WTC11 (cell line): ENCODE measurements around the gene RBFOX2.

Experiments
- ELF4 ChIP-seq: sonication (generic); formaldehyde crosslinking; IDR thresholded peaks from 2 replicates; pipeline ENCODE4 v1.8.1; 2022; ENCODE audit warnings: low read depth, mild to moderate bottlenecking, moderate library complexity, missing genetic modification reagents
- ESRRA ChIP-seq: sonication (generic); formaldehyde crosslinking; IDR thresholded peaks from 2 replicates; pipeline ENCODE4 v1.8.1; 2022; ENCODE audit warnings: mild to moderate bottlenecking, missing genetic modification reagents, borderline replicate concordance
- FOXK1 ChIP-seq: sonication (generic); formaldehyde crosslinking; IDR thresholded peaks from 2 replicates; pipeline ENCODE4 v1.8.0; 2022; ENCODE audit warnings: mild to moderate bottlenecking, moderate library complexity, missing genetic modification reagents
- IRF2 ChIP-seq: sonication (generic); formaldehyde crosslinking; IDR thresholded peaks from 2 replicates; pipeline ENCODE4 v1.8.0; 2022; ENCODE audit warnings: low read depth, missing genetic modification reagents, borderline replicate concordance
- NR3C1 ChIP-seq: sonication (generic); formaldehyde crosslinking; conservative IDR thresholded peaks from 2 replicates; pipeline ENCODE4 v1.8.1; 2023; ENCODE audit warnings: low read depth, mild to moderate bottlenecking, missing genetic modification reagents
- TF ChIP-seq, protein P1 (sequence below): fragments of 200-600 bp; IDR thresholded peaks from 2 replicates; pipeline ENCODE4 v1.8.0; 2022; ENCODE audit warnings: antibody characterized with exemption

DNA sequence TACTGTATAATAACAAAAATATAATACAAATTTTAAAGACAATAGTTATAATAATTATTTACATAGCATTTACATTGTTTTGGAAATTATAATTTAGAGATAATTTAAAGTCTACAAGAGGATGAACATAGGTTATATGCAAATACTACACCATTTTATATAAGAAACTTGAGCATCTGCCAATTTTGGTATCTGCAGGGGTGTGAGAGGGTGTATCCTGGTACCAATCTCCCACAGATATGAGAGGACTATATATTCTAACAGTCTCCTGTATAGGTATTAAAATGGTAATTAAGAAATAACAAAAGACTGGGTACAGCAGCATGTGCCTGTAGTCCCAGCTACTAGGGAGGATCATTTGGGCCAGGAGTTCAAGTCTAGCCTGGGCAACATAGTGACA is 176.5 kb downstream of the RBFOX2 start:
- TF ChIP-seq, protein P1, sequence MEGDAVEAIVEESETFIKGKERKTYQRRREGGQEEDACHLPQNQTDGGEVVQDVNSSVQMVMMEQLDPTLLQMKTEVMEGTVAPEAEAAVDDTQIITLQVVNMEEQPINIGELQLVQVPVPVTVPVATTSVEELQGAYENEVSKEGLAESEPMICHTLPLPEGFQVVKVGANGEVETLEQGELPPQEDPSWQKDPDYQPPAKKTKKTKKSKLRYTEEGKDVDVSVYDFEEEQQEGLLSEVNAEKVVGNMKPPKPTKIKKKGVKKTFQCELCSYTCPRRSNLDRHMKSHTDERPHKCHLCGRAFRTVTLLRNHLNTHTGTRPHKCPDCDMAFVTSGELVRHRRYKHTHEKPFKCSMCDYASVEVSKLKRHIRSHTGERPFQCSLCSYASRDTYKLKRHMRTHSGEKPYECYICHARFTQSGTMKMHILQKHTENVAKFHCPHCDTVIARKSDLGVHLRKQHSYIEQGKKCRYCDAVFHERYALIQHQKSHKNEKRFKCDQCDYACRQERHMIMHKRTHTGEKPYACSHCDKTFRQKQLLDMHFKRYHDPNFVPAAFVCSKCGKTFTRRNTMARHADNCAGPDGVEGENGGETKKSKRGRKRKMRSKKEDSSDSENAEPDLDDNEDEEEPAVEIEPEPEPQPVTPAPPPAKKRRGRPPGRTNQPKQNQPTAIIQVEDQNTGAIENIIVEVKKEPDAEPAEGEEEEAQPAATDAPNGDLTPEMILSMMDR, result no peak
- TF ChIP-seq FOXK1 (CRISPR knock-in tag), result no peak
- no peak for TF ChIP-seq ESRRA (CRISPR knock-in tag)
- TF ChIP-seq ELF4, result no peak
- no peak for TF ChIP-seq IRF2 (CRISPR knock-in tag)
- TF ChIP-seq NR3C1 (CRISPR knock-in tag), result no peak
